SH-SY5Y (cell line): ENCODE results near the gene KCNN1.

ENCODE experiments used
- GATA2 ChIP-seq: IDR thresholded peaks from 2 replicates; pipeline ENCODE4 v1.6.1; 2011; ENCODE audit warnings: mild to moderate bottlenecking, low read depth, low read length
- GATA3 ChIP-seq: IDR thresholded peaks from 2 replicates; pipeline ENCODE4 v1.6.1; 2011; ENCODE audit warnings: low read depth, mild to moderate bottlenecking, low read length, moderate library complexity

- TF ChIP-seq GATA2 (no peak), GATA3 (no peak)
These were observed 49.5 kb downstream of the KCNN1 start for GRCh38 chr19:18016209-18016910.
